ENCODE measurements around the gene DYRK1A.

DNA sequence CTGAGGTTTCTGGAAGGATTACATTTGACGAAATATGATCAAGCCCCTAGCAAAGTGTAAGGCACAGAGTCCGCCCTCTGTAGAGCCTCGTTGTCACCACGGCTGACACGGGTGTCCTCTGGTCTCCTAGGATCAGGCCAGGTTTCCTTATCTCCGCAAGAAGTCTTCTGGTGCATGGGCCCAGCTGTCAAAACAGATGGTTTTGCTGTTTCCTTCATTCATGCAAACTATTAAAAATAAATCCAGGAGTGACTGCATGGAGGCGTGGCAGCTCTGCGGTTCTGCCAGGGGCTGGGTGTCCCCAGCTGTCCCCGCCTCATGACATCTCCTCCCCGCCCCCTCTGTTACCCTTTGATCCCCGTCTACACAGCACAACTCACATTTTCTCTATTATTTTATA is 209.0 kb downstream of the DYRK1A start:
- TF ChIP-seq EP300 (IDR thresholded peaks at IDR 0.05; ENCODE audit: low read depth) (no peak), POLR2A (IDR thresholded peaks at IDR 0.05) (no peak)

Measured in transverse colon (tissue), 1 donor.